Chondrocyte (in vitro differentiated cells): Measurements from ENCODE around the gene PIK3C2A. TPM values are rescaled to one million over a fixed set of nuclear protein-coding genes. Genes with fewer than 3 reads are reported as not detected.
"Not testable (repeated sequence)": the region's sequence is repeated elsewhere in the genome, so short reads cannot be mapped to it uniquely, and the experiment has no call there.

Source experiments
- DNase-seq: peaks from one replicate; pipeline ENCODE4 v3.0.0; 2021; ENCODE audit warnings: mixed read lengths, low spot score
- H3K27ac Mint-ChIP-seq: one replicate; pipeline ENCODE4 v1.8.0; 2021; ENCODE audit warnings: mild to moderate bottlenecking, moderate library complexity, mixed read lengths; ENCODE audit not compliant: unreplicated experiment
- H3K27me3 Mint-ChIP-seq: 2 replicates; pipeline ENCODE4 v1.8.0; 2021; ENCODE audit warnings: low read depth, mixed read lengths
- H3K36me3 Mint-ChIP-seq: 2 replicates; pipeline ENCODE4 v1.8.0; 2021; ENCODE audit warnings: low read depth, mixed read lengths
- H3K4me1 Mint-ChIP-seq: 2 replicates; pipeline ENCODE4 v1.8.0; 2021; ENCODE audit warnings: low read depth, mild to moderate bottlenecking, mixed read lengths
- H3K4me3 Mint-ChIP-seq: one replicate; pipeline ENCODE4 v1.8.0; 2021; ENCODE audit warnings: mild to moderate bottlenecking, moderate library complexity, mixed read lengths; ENCODE audit not compliant: unreplicated experiment
- H3K9me3 Mint-ChIP-seq: 2 replicates; pipeline ENCODE4 v1.8.0; 2021; ENCODE audit warnings: low read depth, mixed read lengths
- total RNA-seq: library from RNA; stranded (reverse); gene quantifications from 3 replicates; pipeline ENCODE4 v1.2.1, GENCODE V29; 2021
- TF ChIP-seq, protein P1 (sequence below): fragments of 200-600 bp; sonication (generic); IDR thresholded peaks from 2 replicates; pipeline ENCODE4 v1.5.0; 2021; ENCODE audit warnings: antibody characterized with exemption, mild to moderate bottlenecking, moderate library complexity

PIK3C2A gene
- total RNA-seq, 1 donor from 2014 or later = 59.4 TPM

DNA sequence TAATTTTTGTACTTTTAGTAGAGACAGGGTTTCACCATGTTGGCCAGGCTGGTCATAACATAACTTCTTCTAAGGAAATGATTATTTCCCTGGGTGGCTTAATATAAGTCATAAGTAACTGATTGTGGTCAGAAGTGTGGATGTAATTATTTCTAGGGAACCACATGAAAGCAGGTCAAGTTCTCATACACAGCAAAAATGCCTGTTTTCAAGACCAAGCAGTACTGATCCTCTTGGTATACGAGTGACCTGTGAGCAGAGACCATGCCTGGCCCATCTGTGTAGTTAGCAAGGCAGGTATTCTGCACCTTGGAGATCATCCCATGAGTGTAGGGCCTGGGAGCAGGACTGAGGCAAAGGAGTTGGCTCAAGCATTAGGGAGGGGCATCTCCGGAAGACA is 36.3 kb upstream of the PIK3C2A start:
- Mint-ChIP-seq H3K4me1 (no peaks in the 10 kb centered on the region), H3K4me3 (no peak overlapping the region), H3K27me3 (no peaks in the 10 kb centered on the region), H3K9me3 (no peaks in the 10 kb centered on the region), H3K36me3 (no peaks in the 10 kb centered on the region), H3K27ac (no peak overlapping the region)
- no peak for DNase-seq
- TF ChIP-seq, protein P1, sequence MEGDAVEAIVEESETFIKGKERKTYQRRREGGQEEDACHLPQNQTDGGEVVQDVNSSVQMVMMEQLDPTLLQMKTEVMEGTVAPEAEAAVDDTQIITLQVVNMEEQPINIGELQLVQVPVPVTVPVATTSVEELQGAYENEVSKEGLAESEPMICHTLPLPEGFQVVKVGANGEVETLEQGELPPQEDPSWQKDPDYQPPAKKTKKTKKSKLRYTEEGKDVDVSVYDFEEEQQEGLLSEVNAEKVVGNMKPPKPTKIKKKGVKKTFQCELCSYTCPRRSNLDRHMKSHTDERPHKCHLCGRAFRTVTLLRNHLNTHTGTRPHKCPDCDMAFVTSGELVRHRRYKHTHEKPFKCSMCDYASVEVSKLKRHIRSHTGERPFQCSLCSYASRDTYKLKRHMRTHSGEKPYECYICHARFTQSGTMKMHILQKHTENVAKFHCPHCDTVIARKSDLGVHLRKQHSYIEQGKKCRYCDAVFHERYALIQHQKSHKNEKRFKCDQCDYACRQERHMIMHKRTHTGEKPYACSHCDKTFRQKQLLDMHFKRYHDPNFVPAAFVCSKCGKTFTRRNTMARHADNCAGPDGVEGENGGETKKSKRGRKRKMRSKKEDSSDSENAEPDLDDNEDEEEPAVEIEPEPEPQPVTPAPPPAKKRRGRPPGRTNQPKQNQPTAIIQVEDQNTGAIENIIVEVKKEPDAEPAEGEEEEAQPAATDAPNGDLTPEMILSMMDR = no peak

DNA sequence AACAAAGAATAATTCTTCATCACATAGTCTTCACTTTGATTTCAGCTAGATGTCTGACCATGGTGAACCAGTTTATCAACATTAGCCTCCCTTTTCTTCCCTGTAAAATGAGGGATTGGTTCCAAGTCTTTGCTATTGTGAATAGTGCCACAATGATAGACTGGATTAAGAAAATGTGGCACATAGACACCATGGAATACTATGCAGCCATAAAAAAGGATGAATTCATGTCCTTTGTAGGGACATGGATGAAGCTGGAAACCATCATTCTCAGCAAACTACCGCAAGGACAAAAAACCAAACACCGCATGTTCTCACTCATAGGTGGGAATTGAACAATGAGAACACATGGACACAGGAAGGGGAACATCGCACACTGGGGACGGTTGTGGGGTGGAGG is 35.2 kb upstream of the PIK3C2A start:
- H3K4me1 Mint-ChIP-seq, H3K36me3 Mint-ChIP-seq, H3K27me3 Mint-ChIP-seq, H3K9me3 Mint-ChIP-seq, DNase-seq, H3K4me3 Mint-ChIP-seq, H3K27ac Mint-ChIP-seq: not testable (repeated sequence)

DNA sequence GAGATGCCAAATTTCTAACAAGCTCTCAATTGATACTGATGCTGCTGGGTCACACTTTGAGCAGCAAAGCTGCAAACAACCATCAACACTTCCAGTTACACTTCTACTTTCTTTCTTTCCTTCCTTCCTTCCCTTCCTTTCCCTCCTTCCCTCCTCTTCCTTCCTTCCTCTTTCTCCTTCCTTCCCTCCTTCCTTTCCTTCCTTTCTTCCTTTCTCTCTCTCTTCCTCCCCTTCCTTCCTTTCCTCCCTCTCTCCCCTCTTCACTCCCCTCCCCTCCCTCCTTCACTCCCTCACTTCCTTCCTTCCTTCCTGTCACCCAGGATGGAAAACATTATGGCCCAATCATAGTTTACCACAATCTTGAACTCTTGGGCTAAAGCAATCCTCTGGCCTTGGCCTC is 33.0 kb upstream of the PIK3C2A start:
- TF ChIP-seq, protein P1 = no peak
- H3K27me3 Mint-ChIP-seq = no peaks in the 10 kb centered on the region
- H3K4me3 Mint-ChIP-seq = no peak overlapping the region
- H3K36me3 Mint-ChIP-seq = no peaks in the 10 kb centered on the region
- H3K27ac Mint-ChIP-seq = no peak overlapping the region
- no peaks in the 10 kb centered on the region for H3K9me3 Mint-ChIP-seq
- no peaks in the 10 kb centered on the region for H3K4me1 Mint-ChIP-seq
- no peak for DNase-seq

DNA sequence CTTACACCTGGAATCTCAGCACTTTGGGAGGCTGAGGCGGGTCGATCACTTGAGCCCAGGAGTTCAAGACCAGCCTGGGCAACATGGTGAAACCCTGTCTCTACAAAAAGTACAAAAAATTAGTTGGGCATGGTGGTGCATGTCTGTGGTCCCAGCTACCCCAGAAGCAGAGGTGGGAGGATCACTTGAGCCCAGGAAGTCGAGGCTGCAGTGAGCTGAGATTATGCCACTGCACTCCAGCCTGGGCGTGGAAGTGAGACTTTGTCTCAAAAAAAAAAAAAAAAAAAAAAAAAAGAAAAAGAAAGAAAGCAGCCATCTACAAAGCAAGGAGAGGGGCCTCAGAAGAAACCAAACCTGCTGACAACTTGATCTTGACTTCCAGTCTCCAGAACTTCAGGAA is 32.1 kb upstream of the PIK3C2A start:
- not testable (repeated sequence) for H3K27me3 Mint-ChIP-seq, H3K4me1 Mint-ChIP-seq, H3K36me3 Mint-ChIP-seq

DNA sequence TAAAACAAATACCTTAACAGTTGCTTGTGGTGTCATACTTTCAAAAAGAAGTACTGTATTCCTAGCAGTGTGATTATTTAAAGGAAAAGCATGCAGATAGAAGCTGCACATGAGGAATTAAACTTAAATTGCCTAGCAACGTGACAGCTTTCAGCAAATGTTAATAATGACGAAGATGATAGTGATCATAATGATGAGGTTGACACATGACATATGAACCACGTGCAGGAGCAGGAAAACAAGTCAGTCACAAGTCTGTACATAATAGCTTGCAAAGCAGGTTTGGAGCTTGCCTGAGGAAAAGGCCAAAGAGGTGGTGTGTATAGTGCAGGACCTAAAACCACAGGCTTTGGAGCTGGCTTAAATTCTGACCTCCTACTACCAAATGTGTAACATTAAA is 30.6 kb upstream of the PIK3C2A start:
- Mint-ChIP-seq H3K4me1 (no peaks in the 10 kb centered on the region), H3K4me3 (no peak overlapping the region), H3K36me3 (no peaks in the 10 kb centered on the region), H3K27me3 (no peaks in the 10 kb centered on the region), H3K27ac (no peak overlapping the region), H3K9me3 (no peaks in the 10 kb centered on the region)
- TF ChIP-seq, protein P1 = no peak
- no peak for DNase-seq

More for the DNA sequence above, 32.1 kb upstream of the PIK3C2A start:
- H3K4me3 Mint-ChIP-seq, DNase-seq, H3K9me3 Mint-ChIP-seq, H3K27ac Mint-ChIP-seq: not testable (repeated sequence)

DNA sequence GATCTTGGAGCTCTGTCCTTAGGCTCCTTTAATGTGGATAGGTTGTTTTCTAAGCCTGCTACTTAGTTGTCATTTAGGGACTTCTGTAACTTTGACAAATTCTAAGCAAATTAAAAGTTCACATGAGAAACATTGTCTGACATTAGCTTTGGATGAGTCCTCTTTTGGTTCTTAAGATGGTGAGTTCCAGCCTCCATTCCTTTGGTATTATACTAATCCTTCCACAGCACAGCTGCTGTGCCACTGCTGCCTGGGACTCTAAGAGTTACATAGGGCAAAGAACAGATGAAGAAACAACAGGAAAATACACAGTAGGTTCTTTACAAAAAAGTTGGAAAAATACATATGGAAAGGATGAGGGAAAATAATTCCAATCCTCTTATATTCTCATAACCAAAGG is 25.3 kb upstream of the PIK3C2A start:
- Mint-ChIP-seq H3K9me3 (no peaks in the 10 kb centered on the region), H3K4me3 (no peak overlapping the region), H3K4me1 (no peaks in the 10 kb centered on the region), H3K27me3 (no peaks in the 10 kb centered on the region), H3K27ac (no peak overlapping the region), H3K36me3 (no peaks in the 10 kb centered on the region)
- DNase-seq = no peak
- TF ChIP-seq, protein P1 = no peak
